GM19438 (cell line): ENCODE results near the gene RPP25.

Experiments
- ATAC-seq: cut with Tn5 transposase; IDR thresholded peaks from one replicate; pipeline ENCODE4 v1.9.1; 2021; ENCODE audit warnings: low read depth; ENCODE audit not compliant: unreplicated experiment

RPP25 gene, protein sequence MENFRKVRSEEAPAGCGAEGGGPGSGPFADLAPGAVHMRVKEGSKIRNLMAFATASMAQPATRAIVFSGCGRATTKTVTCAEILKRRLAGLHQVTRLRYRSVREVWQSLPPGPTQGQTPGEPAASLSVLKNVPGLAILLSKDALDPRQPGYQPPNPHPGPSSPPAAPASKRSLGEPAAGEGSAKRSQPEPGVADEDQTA

DNA sequence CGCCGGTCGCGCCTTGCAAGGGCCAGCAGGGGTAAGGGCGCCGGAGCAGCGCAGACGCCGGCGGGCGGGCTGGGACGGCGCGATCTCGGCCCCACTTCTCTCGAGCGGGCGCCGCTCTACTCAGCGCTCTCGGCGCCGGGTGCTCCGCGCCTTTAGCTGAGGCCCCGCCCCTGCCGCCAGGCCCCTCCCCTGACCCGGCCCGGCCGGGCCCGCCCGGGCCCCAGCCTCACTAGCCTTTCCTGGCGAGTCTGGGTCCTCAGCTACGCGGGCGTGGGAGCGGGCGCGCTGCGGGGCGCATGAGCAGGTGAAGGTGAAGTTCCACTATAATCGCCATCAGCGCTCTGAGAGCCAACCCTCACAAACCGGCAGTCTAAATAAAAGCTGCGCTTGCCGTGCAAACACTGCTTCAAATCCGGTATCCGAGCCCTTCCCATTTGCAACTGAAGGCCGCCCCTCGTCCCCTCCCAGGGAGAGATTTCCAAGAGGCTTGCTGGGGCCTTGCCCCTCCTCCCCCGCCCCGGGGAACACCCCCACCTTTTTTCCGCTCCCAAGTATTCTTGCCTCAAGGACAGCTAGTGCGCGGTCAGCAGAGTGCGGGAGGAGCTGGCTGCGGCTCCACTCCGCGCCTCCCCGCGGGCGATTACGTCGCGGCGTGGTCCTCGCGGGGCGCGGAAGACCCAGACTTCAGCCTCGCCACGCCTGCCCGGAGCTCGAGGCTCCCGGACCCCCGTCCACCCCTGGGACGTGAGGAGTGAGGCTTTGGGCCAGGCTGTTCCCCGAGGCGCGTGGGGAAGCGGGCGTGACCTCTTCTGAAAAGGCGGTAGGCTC, at the start of gene RPP25:
Gene RPP25 (minus strand): TSS at position 125 of the 828 bp plus-strand sequence. CDS start 189 bp downstream, outside the sequence.
- ATAC-seq: peak; percentile 77

- no peak for ATAC-seq
Observed at GRCh38 chr15:75002398-75002797, 45.8 kb upstream of the RPP25 start.

DNA sequence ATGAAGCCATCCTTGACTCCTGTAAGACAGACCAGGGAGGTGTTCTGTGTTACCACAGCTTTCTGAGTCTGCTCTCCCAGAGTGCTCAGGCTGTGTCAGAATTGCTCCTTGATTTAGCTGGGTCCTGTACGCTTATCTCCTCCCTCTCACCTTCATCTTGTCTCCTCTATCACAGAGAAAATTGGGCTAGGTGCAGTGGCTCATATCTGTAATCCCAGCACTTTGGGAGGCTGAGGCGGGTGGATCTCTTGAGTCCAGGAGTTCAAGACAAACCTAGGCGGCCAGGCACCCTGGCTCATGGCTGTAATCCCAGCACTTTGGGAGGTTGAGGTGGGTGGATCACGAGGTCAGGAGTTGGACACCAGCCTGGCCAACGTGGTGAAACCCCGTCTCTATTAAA, 44.7 kb upstream of the RPP25 start:
- ATAC-seq: no peak

DNA sequence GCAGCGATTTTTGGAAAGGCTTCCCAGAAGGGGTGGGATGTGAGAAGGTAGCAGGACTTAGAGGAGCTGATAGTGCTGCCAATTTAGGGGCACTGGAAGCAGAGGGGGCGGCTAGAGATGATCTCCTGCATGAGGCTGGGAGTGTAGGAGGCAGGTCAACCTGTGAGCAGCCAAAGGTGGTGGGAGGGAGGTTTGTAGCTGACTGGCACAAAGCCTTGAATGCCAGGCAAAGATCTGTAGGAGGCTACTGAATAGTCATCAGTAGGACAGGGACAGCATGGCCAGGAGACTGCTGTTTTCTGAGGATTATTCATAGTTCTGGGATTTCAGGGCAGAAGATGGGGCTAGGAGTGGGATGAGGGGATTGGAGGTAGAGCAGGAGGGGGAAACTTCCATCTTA, 41.0 kb upstream of the RPP25 start:
- no peak for ATAC-seq

DNA sequence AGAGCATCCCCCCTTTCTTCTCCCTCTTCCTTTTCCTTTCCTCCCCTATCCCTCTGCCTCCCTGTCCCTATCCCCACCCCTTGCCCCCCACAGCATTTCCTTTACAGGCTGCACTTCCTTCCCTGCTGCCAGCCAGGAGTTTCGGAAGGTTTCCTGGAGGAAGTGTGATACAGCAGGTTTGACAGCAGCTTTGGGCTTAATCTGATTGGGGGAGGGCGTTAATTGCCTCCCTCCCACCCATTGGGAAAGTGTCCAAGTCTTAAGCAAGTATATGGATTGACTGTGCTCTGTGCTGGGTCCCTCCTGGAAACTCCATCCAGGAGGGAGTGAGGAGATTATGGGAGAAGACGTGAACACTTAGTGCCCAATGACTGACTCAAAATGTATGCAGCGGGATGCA, 40.6 kb upstream of the RPP25 start:
- ATAC-seq: no peak

DNA sequence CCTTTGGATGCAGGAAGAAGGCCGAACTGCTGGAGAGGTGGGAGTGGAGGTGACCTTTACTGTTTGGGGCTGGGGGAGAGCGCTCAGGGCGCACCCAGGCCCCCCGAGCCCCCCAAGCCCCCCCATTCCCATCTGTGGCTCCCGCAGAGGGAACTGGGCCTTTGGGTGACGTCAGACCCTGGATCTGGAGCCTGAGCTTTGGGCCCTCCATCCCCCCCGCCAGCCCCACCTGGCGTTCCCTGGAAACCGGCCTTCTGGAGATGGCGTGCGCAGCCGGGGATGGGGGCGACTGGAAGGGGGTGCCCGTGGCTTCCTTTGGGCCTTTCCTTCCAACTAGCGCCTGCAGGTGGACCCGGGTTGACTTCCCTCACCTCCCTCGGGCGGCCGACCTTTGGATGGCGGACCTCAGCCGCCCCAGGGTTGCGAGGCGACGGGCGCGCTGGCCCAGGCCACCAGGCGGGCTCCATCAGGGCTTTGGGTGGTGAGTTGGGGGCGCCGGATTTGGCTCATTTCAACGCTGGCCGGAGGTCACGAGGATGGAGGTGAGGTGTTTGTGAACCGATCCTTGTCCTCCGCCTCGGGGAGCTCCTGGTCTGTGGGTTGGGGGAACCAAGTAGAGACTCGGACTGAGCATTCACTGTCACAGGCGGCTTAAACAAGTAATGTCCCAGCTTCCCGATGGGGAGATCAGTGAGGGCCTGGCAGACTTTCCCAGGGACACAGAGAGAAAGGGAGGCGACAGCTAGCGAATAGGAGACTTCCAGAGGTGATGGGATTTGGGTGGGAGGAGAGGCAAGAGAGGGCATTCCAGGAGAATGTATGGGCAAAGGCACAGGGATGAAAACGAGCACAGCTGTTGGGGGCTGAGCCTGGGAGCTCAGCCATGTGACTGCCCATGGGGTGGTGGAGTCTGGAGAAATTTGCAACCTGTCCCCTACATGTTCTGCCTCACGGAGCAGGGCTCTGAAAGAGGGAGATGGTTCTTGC, 39.5 kb upstream of the RPP25 start:
- no peak for ATAC-seq

DNA sequence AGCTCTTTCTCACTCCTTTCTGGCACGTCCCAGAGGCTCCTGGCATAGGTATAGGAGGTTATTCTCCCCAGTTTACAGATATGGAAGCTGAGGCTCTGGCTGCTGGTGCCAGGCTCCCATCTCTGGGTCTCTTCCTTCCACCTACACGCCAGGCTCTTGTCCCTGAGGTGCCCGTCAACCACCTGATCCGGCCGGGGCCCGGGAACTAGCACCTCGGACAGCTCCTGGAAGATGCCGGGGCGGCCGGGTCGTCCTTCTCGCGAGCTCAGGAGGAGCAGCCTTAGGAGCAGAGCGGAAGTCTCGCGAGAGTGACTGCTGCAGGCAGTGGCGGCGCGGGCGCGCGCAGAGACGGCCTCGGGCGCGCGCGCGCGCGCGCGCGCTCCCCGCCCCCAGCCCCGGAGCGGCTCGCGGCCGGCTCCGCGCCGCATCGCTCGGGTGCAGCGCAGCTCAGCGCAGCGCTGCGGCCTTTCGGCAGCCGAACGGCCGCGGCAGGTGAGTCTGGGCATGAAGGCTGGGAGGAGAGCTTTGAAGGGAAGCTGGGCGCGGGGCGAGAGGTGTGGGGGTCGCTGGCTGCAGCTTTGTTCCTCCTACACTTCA, 38.7 kb upstream of the RPP25 start, which contains the start of gene SCAMP5:
Gene SCAMP5 (plus strand): TSS at position 382 of the 597 bp plus-strand sequence. CDS start 16,277 bp downstream, outside the sequence.
- ATAC-seq: no peak

DNA sequence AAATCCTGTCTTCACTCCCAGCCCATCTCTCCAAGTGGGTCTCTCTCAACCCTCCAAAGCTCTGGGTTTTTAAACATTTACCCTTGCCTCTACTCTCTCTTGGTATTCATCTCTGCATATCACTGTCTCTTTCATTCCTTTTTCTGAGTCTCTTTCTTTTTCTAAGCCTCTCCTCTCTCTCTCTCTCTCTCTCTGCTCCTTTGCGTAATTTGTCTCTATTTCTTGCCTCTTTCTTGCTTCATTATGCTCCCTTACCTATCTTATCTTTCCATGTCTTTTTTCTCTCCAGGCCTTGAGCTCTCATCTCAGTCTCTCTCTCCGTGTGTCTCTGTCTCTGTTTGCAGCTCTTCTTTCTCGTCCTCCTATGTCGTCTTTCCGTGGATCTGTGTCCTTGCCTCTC, 38.1 kb upstream of the RPP25 start:
- ATAC-seq: no peak

DNA sequence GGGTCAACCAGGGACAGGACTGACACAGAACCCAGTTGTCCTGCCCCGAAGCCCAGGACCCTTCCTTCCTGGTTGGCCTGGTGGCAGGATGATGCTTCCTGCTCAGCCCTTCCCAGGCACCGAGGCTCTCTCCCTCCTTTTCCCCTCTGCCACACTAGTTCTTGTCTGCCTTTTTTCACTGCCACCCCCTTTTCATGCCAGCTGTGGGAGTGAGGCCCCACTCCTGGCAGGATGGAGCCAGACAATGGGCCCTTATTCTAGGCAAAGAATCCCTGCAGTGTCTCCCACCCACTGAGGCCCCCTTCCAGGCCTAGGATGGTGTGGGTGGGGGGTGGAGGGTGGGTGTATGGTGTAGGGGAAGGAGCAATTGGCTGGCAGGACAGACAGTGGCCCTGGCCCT, 37.7 kb upstream of the RPP25 start:
- no peak for ATAC-seq

DNA sequence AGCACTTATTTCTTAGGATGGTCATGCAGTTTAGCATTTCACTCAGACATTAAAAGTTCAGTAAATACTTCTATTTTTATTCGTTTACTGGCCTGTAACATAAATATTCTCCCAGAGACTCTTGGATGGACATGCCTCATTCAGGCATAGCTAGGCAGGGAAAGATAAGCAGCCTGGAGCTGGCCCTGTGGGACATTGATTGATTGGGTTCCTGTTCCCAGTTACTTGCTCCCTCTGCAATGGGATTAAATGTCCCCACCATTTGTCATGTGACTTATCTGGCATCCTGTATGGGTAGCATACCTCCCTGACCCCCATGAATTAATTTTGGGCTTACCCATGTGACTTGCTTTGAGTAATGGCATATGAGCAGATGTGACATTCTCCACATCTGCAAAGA, 36.0 kb upstream of the RPP25 start:
- no peak for ATAC-seq

DNA sequence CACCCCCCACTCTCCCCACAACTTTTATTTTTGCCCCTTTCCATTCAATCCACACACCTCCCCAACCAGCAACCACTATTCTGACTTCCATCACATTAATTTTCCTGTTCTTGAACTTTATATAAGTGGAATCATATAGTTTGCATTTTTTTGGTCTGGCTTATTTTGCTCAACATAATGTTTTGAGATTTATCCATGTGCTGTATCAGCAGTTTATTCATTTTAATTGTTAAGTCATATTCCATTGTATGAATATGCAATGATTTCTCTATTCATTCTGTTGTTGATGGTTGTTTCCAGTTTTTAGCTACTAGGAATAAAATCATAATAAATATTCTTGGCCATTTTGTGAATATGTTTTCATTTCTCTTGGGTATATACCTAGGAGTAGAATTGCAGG, 33.0 kb upstream of the RPP25 start:
- no peak for ATAC-seq

GRCh38 chr15:74988007-74988800, 31.6 kb upstream of the RPP25 start:
- no peak for ATAC-seq

- ATAC-seq: no peak
Observed at GRCh38 chr15:74983725-74984231, 27.2 kb upstream of the RPP25 start.

DNA sequence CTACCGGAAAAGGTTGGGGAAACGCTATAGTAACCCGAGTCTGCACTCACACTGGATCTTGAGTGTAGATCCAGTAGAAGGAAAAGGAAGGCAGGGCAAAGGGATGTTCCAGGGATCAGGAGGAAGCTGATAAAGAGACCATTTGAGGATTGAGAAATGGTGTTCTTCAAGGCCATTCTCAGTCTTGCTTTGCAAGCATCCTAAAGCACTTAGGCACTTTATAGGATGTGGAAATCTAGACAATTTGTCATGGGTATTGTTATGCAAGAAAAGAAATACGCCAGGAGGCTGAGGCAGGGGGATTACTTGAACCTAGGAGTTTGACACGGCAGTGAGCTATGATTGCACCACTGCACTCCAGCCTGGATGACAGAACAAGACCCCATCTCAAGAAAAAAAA, 25.6 kb upstream of the RPP25 start:
- ATAC-seq: no peak

DNA sequence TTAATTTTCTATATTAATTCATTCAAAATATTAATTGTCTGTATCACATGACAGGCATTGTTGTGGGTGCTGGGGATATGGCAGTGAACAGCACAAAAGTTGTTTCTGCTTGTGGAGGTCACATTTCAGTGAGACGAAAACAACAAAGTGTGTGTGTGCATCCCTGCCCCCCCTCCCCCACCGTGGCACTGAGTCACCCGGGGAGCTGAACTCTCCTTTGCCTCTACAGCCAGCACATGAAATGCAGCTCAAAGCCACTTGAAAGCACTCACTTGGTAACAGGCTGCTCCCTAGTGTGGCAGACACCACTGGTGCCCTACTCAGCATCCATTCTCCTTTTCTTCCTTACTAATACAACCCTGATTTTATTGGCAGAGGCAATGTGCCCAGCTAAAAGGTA, 21.9 kb upstream of the RPP25 start:
- ATAC-seq: no peak

GRCh38 chr15:74978077-74978476, 21.5 kb upstream of the RPP25 start:
- ATAC-seq: no peak

DNA sequence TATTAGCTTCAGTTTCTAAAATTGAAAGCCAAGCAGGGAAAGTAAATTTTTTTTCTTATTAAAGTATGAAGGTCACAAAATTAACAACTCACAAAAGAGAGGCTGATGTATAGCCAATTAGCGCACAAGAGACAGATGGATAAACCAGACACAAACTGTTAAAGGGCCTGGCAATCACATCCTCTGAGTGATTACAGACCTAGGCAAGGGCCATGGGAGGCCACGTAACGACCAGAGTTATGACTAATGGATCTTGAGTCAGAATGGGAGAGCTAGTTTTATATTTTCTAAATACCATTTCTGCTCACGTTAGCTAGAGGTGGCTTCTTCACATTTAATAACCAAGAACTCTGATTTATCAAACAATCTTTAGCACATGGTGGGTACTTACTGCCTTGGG, 21.0 kb upstream of the RPP25 start:
- no peak for ATAC-seq

DNA sequence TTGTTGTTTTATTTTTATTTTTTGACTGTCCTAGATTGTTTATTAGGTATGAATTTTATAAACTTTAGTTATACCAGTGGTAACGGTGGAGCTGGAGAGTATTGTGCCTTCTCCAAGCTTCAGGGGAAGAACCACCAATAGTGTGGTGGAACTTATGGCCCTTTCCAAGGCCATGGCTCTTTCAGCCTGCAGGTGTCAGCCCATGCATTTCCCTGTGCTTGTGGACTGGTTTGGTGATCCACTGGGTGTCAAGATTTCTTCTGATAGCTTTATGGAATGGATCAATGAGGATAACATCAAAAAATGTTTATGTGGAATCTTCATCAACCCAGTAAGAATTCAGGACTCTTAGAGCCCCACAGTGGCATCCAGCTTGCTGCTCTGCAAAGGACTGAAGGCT, 19.6 kb upstream of the RPP25 start:
- no peak for ATAC-seq

DNA sequence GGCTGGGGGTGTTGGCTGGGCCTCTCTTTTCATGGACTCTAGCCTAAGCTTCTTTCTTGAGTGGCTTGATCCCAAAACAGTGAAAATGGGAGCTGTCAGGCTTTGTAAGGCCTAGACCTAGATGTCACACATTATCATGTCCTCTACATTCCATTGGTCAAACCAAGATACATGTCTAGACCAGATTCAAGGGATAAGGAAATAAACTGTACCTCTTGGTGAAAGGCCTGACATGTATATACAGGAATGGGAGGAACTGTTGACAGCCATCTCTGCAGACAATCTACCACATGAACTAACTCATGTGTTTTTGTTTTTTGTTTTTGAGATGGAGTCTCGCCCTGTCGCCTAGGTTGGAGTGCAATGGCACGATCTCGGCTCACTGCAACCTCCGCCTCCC, 11.1 kb upstream of the RPP25 start:
- no peak for ATAC-seq

DNA sequence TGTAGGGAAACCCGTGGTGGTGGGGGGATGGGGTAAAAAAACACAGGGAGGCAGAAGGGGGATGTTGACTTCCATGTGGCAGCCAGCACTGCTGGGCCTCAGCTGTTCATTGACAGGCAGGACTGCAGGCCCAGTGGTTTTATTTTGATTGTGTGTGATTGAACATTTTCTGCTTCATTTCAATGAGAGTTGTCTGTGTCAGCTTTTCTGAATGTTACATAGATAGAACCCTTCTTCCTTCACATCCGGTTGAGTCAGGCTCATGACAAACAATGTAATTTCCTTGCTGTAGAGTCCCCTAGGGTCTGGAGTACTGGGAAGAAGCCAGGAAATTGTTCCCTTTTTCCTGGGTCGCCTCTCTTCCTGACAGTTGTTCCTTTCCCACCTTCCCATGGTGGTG, 8.2 kb upstream of the RPP25 start:
- no peak for ATAC-seq
